Liver (tissue), 9 donors: ENCODE data around the gene P2RY1. TPM values are rescaled to one million over a fixed set of nuclear protein-coding genes. Genes with fewer than 3 reads are reported as not detected.

Experiments used
- DNase-seq: peaks from one replicate; pipeline ENCODE4 v3.0.0-alpha.2; 2017; ENCODE audit warnings: low spot score
- H3K27ac ChIP-seq, 2 donors: one replicate each; pipeline ENCODE4 v1.7.0; 2013; ENCODE audit warnings: inconsistent platforms in 2 of 2, low read length in 2 of 2, control low read depth in 1 of 2, low read depth in 1 of 2, mild to moderate bottlenecking in 1 of 2
- H3K27me3 ChIP-seq, 4 donors: one replicate each; pipeline versions ENCODE4 v1.6.1 to v1.7.0; 2013; ENCODE audit warnings: low read length in 3 of 4, inconsistent platforms in 1 of 4, mild to moderate bottlenecking in 1 of 4, moderate library complexity in 1 of 4; ENCODE audit not compliant: control insufficient read depth in 4 of 4, insufficient read depth in 4 of 4
- H3K36me3 ChIP-seq, 4 donors: one replicate each; pipeline versions ENCODE4 v1.6.1 to v1.7.0; 2013; ENCODE audit warnings: low read length in 3 of 4, mild to moderate bottlenecking in 3 of 4, low read depth in 1 of 4, moderate library complexity in 1 of 4; ENCODE audit not compliant: control insufficient read depth in 4 of 4, insufficient read depth in 3 of 4
- H3K4me1 ChIP-seq, 4 donors: one replicate each; pipeline versions ENCODE4 v1.6.1 to v1.7.0; 2013; ENCODE audit warnings: low read length in 3 of 4, mild to moderate bottlenecking in 3 of 4, moderate library complexity in 1 of 4; ENCODE audit not compliant: control insufficient read depth in 4 of 4, insufficient read depth in 4 of 4
- H3K4me3 ChIP-seq, 3 donors: one replicate each; pipeline versions ENCODE4 v1.6.1 to v1.7.0; 2013; ENCODE audit warnings: low read length in 3 of 3, control low read depth in 1 of 3, low read depth in 1 of 3, mild to moderate bottlenecking in 1 of 3
- H3K9ac ChIP-seq, 2 donors: one replicate each; pipeline ENCODE4 v1.7.0; 2013; ENCODE audit warnings: low read length in 2 of 2, mild to moderate bottlenecking in 2 of 2, moderate library complexity in 2 of 2, control low read depth in 1 of 2, low read depth in 1 of 2
- H3K9me3 ChIP-seq, 4 donors: one replicate each; pipeline versions ENCODE4 v1.6.1 to v1.7.0; 2013; ENCODE audit warnings: low read length in 3 of 4; ENCODE audit not compliant: control insufficient read depth in 4 of 4
- ATF3 ChIP-seq: IDR thresholded peaks from 2 replicates; pipeline ENCODE4 v1.6.1; 2016; ENCODE audit warnings: antibody characterized with exemption
- CTCF ChIP-seq: fragments of 150-350 bp; IDR thresholded peaks from 2 replicates; pipeline ENCODE4 v1.5.1; 2017; ENCODE audit warnings: improper control_type of control experiment, low read depth, low read length; ENCODE audit not compliant: missing input control
- EGR1 ChIP-seq, 2 donors: IDR thresholded peaks; 2 replicates each; pipeline ENCODE4 v1.6.1; 2016 to 2018; ENCODE audit warnings: antibody characterized with exemption in 2 of 2, low read depth in 2 of 2
- FOXA1 ChIP-seq: IDR thresholded peaks from 2 replicates; pipeline ENCODE4 v1.6.1; 2016; ENCODE audit warnings: antibody characterized with exemption
- GABPA ChIP-seq, 2 donors: IDR thresholded peaks in 1 of 2; conservative IDR thresholded peaks in 1 of 2; 2 replicates each; pipeline ENCODE4 v1.6.1; 2016; ENCODE audit warnings: antibody characterized with exemption in 2 of 2, mild to moderate bottlenecking in 1 of 2, moderate library complexity in 1 of 2
- HNF4A ChIP-seq, 2 donors: conservative IDR thresholded peaks; 2 replicates each; pipeline ENCODE4 v1.6.1; 2016; ENCODE audit warnings: antibody characterized with exemption in 2 of 2, mild to moderate bottlenecking in 2 of 2
- HNF4G ChIP-seq: IDR thresholded peaks from 2 replicates; pipeline ENCODE4 v1.6.1; 2016; ENCODE audit warnings: antibody characterized with exemption
- JUND ChIP-seq, 2 donors: IDR thresholded peaks; 2 replicates each; pipeline ENCODE4 v1.6.1; 2016; ENCODE audit warnings: antibody characterized with exemption in 2 of 2
- MAX ChIP-seq: IDR thresholded peaks from 2 replicates; pipeline ENCODE4 v1.6.1; 2016; ENCODE audit warnings: antibody characterized with exemption
- NR2F2 ChIP-seq: IDR thresholded peaks from 2 replicates; pipeline ENCODE4 v1.6.1; 2016; ENCODE audit warnings: antibody characterized with exemption
- REST ChIP-seq: IDR thresholded peaks from 2 replicates; pipeline ENCODE4 v1.6.1; 2016; ENCODE audit warnings: antibody characterized with exemption, mild to moderate bottlenecking
- RXRA ChIP-seq, 2 donors: IDR thresholded peaks; 2 replicates each; pipeline ENCODE4 v1.6.1; 2017 to 2018; ENCODE audit warnings: antibody characterized with exemption in 2 of 2, mild to moderate bottlenecking in 1 of 2
- SP1 ChIP-seq: IDR thresholded peaks from 2 replicates; pipeline ENCODE4 v1.6.1; 2018; ENCODE audit warnings: antibody characterized with exemption, mild to moderate bottlenecking
- YY1 ChIP-seq: IDR thresholded peaks from 2 replicates; pipeline ENCODE4 v1.6.1; 2016; ENCODE audit warnings: antibody characterized with exemption, mild to moderate bottlenecking
- WGBS: extraction: QIAGEN DNeasy Blood & Tissue Kit; methylation state at CpG from one replicate; pipeline ENCODE4 v1.1.7; 2013; 5-methylcytosine and 5-hydroxymethylcytosine counted together
- polyA plus RNA-seq, 2 donors: library from polyadenylated mRNA; stranded (reverse) in 1 of 2; unstranded in 1 of 2; fragments of 200-250 nt in 1 of 2; fragments of >200 nt in 1 of 2; fragmentation: Nextera tagmentation in 1 of 2; extraction: Ambion mirVana in 1 of 2; gene quantifications; one replicate each; pipeline versions ENCODE4 v1.2.1 to v1.2.3, GENCODE V29; 2013 to 2015
- total RNA-seq, 2 donors: library from RNA; depleted of rRNA; stranded (reverse); fragments of >200 nt; gene quantifications; one replicate each; pipeline ENCODE4 v1.2.3, GENCODE V29; 2014
- donor health status: healthy.
- donor health status: healthy.
- donor health status: healthy.
- donor health status: healthy.
- donor health status: healthy.

Gene P2RY1
- total and polyA plus RNA-seq, 4 donors, result 0.54 to 7.5 (median 1.9) TPM

GRCh38 chr3:152797751-152798432 lies 37.0 kb upstream of the P2RY1 start:
- Histone ChIP-seq H3K9me3 (no peaks in the 10 kb centered on the region), H3K27ac (no peak overlapping the region), H3K36me3 (no peaks in the 10 kb centered on the region), H3K27me3 (no peaks in the 10 kb centered on the region), H3K4me1 (no peaks in the 10 kb centered on the region), H3K9ac (no peak overlapping the region), H3K4me3 (no peak overlapping the region)
- DNase-seq, result no peak
- 55% methylated on average over 4 of the region's 4 CpGs for WGBS
- TF ChIP-seq HNF4A (conservative IDR thresholded peaks at IDR 0.05) (no peak), CTCF (no peak), FOXA1 (no peak), SP1 (no peak), GABPA (IDR thresholded peaks at IDR 0.05 in 1 of 2, conservative IDR thresholded peaks at IDR 0.05 in 1 of 2) (no peak), REST (no peak), HNF4G (no peak), RXRA (IDR thresholded peaks at IDR 0.05) (no peak), YY1 (no peak), JUND (IDR thresholded peaks at IDR 0.05) (no peak), ATF3 (no peak), NR2F2 (no peak), EGR1 (IDR thresholded peaks at IDR 0.05; ENCODE audit: low read depth in 2 of 2) (no peak), MAX (no peak)

- no peaks in the 10 kb centered on the region for H3K9me3 ChIP-seq
- no peaks in the 10 kb centered on the region for H3K36me3 ChIP-seq
- no peak overlapping the region for H3K4me3 ChIP-seq
- DNase-seq, result no peak
- 43% methylated on average over 1 of the region's 1 CpG for WGBS
- peaks cover 0 to under 1% (median 0%) of the 10 kb centered on the region in 4 donors for H3K27me3 ChIP-seq
- H3K4me1 ChIP-seq, result no peaks in the 10 kb centered on the region
- no peak overlapping the region for H3K27ac ChIP-seq
- no peak overlapping the region for H3K9ac ChIP-seq
- TF ChIP-seq FOXA1 (no peak), GABPA (IDR thresholded peaks at IDR 0.05 in 1 of 2, conservative IDR thresholded peaks at IDR 0.05 in 1 of 2) (no peak), MAX (no peak), ATF3 (no peak), REST (no peak), HNF4A (conservative IDR thresholded peaks at IDR 0.05) (no peak), SP1 (no peak), CTCF (no peak), RXRA (IDR thresholded peaks at IDR 0.05) (no peak)
Observed at GRCh38 chr3:152811974-152812760, 22.8 kb upstream of the P2RY1 start.
